CD4-positive, CD25-positive, alpha-beta regulatory T cell (primary cell): ENCODE data around the gene DHRS13. TPM values are rescaled to one million over a fixed set of nuclear protein-coding genes. Genes with fewer than 3 reads are reported as not detected.

ENCODE experiments used
- ATAC-seq, 2 donors: fragments of 150-1000 bp; cut with Tn5 transposase; one replicate each; pipeline ENCODE4 v1.10.0; 2021; ENCODE audit warnings: low read depth in 2 of 2, moderate number of reproducible peaks in 2 of 2, moderate library complexity in 1 of 2
- DNase-seq, 3 donors: peaks; one replicate each; pipeline versions ENCODE4 v3.0.0 to v3.0.0-alpha.2; 2012 to 2022; ENCODE audit warnings: mixed read lengths in 1 of 3
- H3K27ac ChIP-seq: one replicate; pipeline ENCODE4 v1.7.0; 2013; ENCODE audit warnings: mild to moderate bottlenecking, low read length; ENCODE audit not compliant: insufficient read depth, poor library complexity, severe bottlenecking
- H3K27me3 ChIP-seq: one replicate; pipeline ENCODE4 v1.7.0; 2013; ENCODE audit warnings: low read length; ENCODE audit not compliant: control insufficient read depth, insufficient read depth
- H3K36me3 ChIP-seq: one replicate; pipeline ENCODE4 v1.7.0; 2013; ENCODE audit warnings: mild to moderate bottlenecking, low read length, moderate library complexity; ENCODE audit not compliant: control insufficient read depth, insufficient read depth
- H3K4me1 ChIP-seq: 2 replicates; pipeline ENCODE4 v1.7.0; 2013; ENCODE audit warnings: mild to moderate bottlenecking, low read length; ENCODE audit not compliant: insufficient read depth, control insufficient read depth, poor library complexity, severe bottlenecking
- H3K4me3 ChIP-seq: one replicate; pipeline ENCODE4 v1.7.0; 2013; ENCODE audit warnings: low read depth, mild to moderate bottlenecking, low read length, moderate library complexity
- H3K9me3 ChIP-seq, 2 experiments: 1 replicate in 1 of 2; 2 replicates in 1 of 2; pipeline ENCODE4 v1.7.0; 2013; ENCODE audit warnings: low read length in 2 of 2, mild to moderate bottlenecking in 1 of 2, moderate library complexity in 1 of 2; ENCODE audit not compliant: control insufficient read depth in 2 of 2
- H3K27ac Mint-ChIP-seq, 3 donors: one replicate each; pipeline ENCODE4 v1.8.0; 2020 to 2022; ENCODE audit warnings: mild to moderate bottlenecking in 3 of 3, mixed read lengths in 3 of 3, moderate library complexity in 2 of 3
- H3K27me3 Mint-ChIP-seq: one replicate; pipeline ENCODE4 v1.8.0; 2022; ENCODE audit warnings: mild to moderate bottlenecking, mixed read lengths
- H3K36me3 Mint-ChIP-seq: one replicate; pipeline ENCODE4 v1.8.0; 2020; ENCODE audit warnings: mixed read lengths
- H3K4me1 Mint-ChIP-seq, 4 donors: one replicate each; pipeline ENCODE4 v1.8.0; 2020 to 2022; ENCODE audit warnings: mixed read lengths in 4 of 4, mild to moderate bottlenecking in 1 of 4
- H3K4me3 Mint-ChIP-seq, 4 donors: one replicate each; pipeline ENCODE4 v1.8.0; 2020 to 2022; ENCODE audit warnings: mild to moderate bottlenecking in 4 of 4, mixed read lengths in 4 of 4, moderate library complexity in 3 of 4
- H3K9me3 Mint-ChIP-seq, 7 donors: one replicate each; pipeline ENCODE4 v1.8.0; 2020 to 2022; ENCODE audit warnings: mixed read lengths in 7 of 7, mild to moderate bottlenecking in 3 of 7, moderate library complexity in 2 of 7
- polyA plus RNA-seq, 4 donors: library from polyadenylated mRNA; unstranded; fragments of 300-500 nt; fragmentation: Illumina TruSeq; gene quantifications; one replicate each; pipeline ENCODE4 v1.2.3, GENCODE V29; 2021
- total RNA-seq: library from RNA; stranded (reverse); gene quantifications from one replicate; pipeline ENCODE4 v1.2.3, GENCODE V29; 2022

The DHRS13 gene
- total and polyA plus RNA-seq, 5 donors from 2014 or later: 15.0 to 21.1 (median 18.8) TPM

DNA sequence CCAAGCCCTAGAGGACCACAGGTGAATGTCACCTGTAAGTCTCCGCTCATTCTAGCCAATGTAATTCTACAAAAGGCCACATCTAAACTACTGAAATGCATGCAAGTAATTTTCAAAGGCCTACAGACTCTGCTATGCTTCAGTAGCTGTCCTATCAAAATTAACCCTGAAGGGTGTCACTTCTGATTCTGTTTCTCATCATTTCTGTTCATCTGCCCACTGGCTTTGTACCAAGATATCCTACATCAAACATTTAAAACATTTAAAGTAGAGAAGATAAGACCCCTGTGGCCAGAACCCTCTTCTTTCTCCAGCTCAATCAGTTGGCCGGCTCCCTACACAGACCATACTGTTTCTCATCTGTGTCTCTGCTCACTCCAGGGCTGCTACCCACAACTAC is 26.9 kb upstream of the DHRS13 start:
- DNase-seq (no peak), ATAC-seq (no peak)
- H3K27ac Mint-ChIP-seq: peak overlapping the region; percentile 68 to 99 (median 80)
- no peaks in the 10 kb centered on the region for H3K9me3 ChIP-seq
- H3K4me3 ChIP-seq: no peak overlapping the region
- peaks cover 10% of the 10 kb centered on the region for H3K36me3 ChIP-seq
- peaks cover 42% of the 10 kb centered on the region for H3K4me1 ChIP-seq
- peaks cover 30 to 83% (median 61%) of the 10 kb centered on the region in 4 donors for H3K4me1 Mint-ChIP-seq
- no peaks in the 10 kb centered on the region for H3K27me3 ChIP-seq
- peak overlapping the region; percentile 30 for H3K27ac ChIP-seq
- H3K4me3 Mint-ChIP-seq: peak overlapping the region in 2 of 4 donors; percentile 26 to 33
- peaks cover 30% of the 10 kb centered on the region for H3K36me3 Mint-ChIP-seq
- H3K27me3 Mint-ChIP-seq: no peaks in the 10 kb centered on the region
- peaks cover 0 to 3% (median 0%) of the 10 kb centered on the region in 7 donors for H3K9me3 Mint-ChIP-seq

DNA sequence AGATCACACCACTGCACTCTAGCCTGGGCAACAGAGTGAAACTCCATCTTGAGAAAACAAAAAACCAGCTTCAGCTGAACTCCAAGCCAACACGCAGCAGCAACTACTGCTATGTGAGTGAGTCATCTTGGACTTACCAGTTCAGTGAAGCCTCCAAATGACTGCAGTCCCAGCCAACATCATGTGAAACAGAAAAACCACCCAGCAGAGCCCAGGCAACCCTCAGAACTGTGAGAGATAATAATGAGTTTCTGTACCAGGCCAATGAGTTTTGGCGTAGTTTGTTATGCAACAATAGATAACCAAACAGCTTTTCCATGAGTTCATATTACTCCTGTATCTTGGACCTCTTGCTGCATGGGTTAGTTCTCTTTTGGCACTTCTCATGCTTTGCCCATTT is 25.2 kb upstream of the DHRS13 start:
- H3K4me1 ChIP-seq: peaks cover 49% of the 10 kb centered on the region
- H3K4me3 ChIP-seq: no peak overlapping the region
- no peaks in the 10 kb centered on the region for H3K27me3 ChIP-seq
- Mint-ChIP-seq H3K36me3 (peaks cover 35% of the 10 kb centered on the region), H3K27me3 (no peaks in the 10 kb centered on the region), H3K4me1 (peaks cover 18 to 83% (median 56%) of the 10 kb centered on the region in 4 donors), H3K9me3 (peaks cover 0 to 3% (median 0%) of the 10 kb centered on the region in 7 donors), H3K4me3 (peak overlapping the region in 2 of 4 donors; percentile 1 to 41), H3K27ac (peak overlapping the region; percentile 90 to 99 (median 98))
- ATAC-seq (no peak), DNase-seq (peak in 1 of 3 donors; percentile 32)
- H3K27ac ChIP-seq: peak overlapping the region; percentile 96
- H3K36me3 ChIP-seq: peaks cover 23% of the 10 kb centered on the region
- no peaks in the 10 kb centered on the region for H3K9me3 ChIP-seq

DNA sequence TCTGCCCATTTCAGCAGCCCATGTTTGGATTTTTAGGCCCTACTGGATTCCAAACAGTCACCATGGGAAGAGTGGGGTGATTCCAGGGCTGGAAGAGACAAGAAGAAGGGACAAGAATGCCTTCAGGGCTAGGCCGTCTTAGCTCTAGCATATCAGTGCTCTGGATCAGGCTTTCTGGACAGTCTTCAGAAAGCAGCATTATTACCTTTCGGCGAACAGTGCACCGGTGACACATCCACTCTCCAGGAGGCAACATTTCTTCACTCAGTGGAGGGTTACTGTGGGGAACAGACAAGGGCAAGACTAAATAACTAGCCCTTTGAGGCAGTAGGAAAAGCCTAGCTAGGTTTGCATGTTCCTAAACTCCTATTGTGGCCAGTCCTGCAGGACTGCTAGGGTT is 23.9 kb upstream of the DHRS13 start:
- H3K27ac ChIP-seq: peak overlapping the region; percentile 96
- Mint-ChIP-seq H3K9me3 (peaks cover 0 to 3% (median 0%) of the 10 kb centered on the region in 7 donors), H3K36me3 (peaks cover 42% of the 10 kb centered on the region), H3K27ac (peak overlapping the region; percentile 98 to 99 (median 98)), H3K4me3 (peak overlapping the region in 3 of 4 donors; percentile 15 to 62 (median 19)), H3K27me3 (no peaks in the 10 kb centered on the region), H3K4me1 (peaks cover 16 to 75% (median 55%) of the 10 kb centered on the region in 4 donors)
- H3K27me3 ChIP-seq: no peaks in the 10 kb centered on the region
- H3K4me1 ChIP-seq: peaks cover 49% of the 10 kb centered on the region
- H3K36me3 ChIP-seq: peaks cover 35% of the 10 kb centered on the region
- DNase-seq (no peak), ATAC-seq (no peak)
- peak overlapping the region; percentile 65 for H3K4me3 ChIP-seq
- no peaks in the 10 kb centered on the region for H3K9me3 ChIP-seq

DNA sequence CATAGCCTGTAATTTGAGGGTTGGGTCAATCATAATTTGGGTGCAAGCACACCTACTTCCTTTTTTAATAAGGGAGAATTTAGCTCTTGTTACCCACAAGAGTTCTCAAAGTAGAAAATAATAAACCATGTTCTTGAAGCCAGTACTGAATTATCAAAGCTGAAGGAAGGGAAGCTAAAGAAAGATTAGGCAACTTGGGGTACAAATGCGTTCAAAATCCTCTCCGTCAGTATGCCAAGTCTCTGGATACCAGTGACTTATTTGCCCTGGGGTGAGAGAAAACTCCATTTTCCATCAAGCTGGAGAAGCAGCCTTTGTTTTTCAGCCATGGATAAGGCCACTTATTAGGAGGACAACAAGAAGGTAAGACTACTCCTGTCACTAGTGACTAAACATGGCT is 23.5 kb upstream of the DHRS13 start:
- ATAC-seq: no peak
- H3K27me3 ChIP-seq: no peaks in the 10 kb centered on the region
- H3K4me3 ChIP-seq: peak overlapping the region; percentile 65
- no peaks in the 10 kb centered on the region for H3K27me3 Mint-ChIP-seq
- H3K36me3 ChIP-seq: peaks cover 40% of the 10 kb centered on the region
- no peak for DNase-seq
- H3K9me3 ChIP-seq: no peaks in the 10 kb centered on the region
- H3K4me3 Mint-ChIP-seq: peak overlapping the region; percentile 4 to 62 (median 58)
- peak overlapping the region; percentile 96 for H3K27ac ChIP-seq
- peak overlapping the region; percentile 98 to 99 (median 98) for H3K27ac Mint-ChIP-seq
- peaks cover 0 to 3% (median 0%) of the 10 kb centered on the region in 7 donors for H3K9me3 Mint-ChIP-seq
- peaks cover 16 to 73% (median 54%) of the 10 kb centered on the region in 4 donors for H3K4me1 Mint-ChIP-seq
- H3K36me3 Mint-ChIP-seq: peaks cover 46% of the 10 kb centered on the region
- peaks cover 49% of the 10 kb centered on the region for H3K4me1 ChIP-seq

GRCh38 chr17:28925912-28926365 is 23.1 kb upstream of the DHRS13 start:
- ATAC-seq: peak; percentile 90 to 93
- Mint-ChIP-seq H3K27ac (peak overlapping the region; percentile 98 to 99 (median 98)), H3K27me3 (no peaks in the 10 kb centered on the region), H3K9me3 (peaks cover 0 to 3% (median 0%) of the 10 kb centered on the region in 7 donors), H3K4me3 (peak overlapping the region; percentile 4 to 62 (median 58)), H3K36me3 (peaks cover 48% of the 10 kb centered on the region), H3K4me1 (peaks cover 16 to 73% (median 54%) of the 10 kb centered on the region in 4 donors)
- Histone ChIP-seq H3K4me1 (peaks cover 47% of the 10 kb centered on the region), H3K27ac (peak overlapping the region; percentile 96), H3K9me3 (no peaks in the 10 kb centered on the region), H3K4me3 (peak overlapping the region; percentile 65), H3K36me3 (peaks cover 44% of the 10 kb centered on the region), H3K27me3 (no peaks in the 10 kb centered on the region)
- peak; percentile 60 to 89 (median 89) for DNase-seq

GRCh38 chr17:28920201-28920600 is 17.3 kb upstream of the DHRS13 start:
- no peaks in the 10 kb centered on the region for H3K27me3 Mint-ChIP-seq
- H3K36me3 ChIP-seq: peaks cover 90% of the 10 kb centered on the region
- H3K27ac ChIP-seq: no peak overlapping the region
- ATAC-seq: no peak
- peaks cover 9 to 35% (median 26%) of the 10 kb centered on the region in 4 donors for H3K4me1 Mint-ChIP-seq
- H3K9me3 ChIP-seq: no peaks in the 10 kb centered on the region
- peaks cover 64% of the 10 kb centered on the region for H3K36me3 Mint-ChIP-seq
- no peaks in the 10 kb centered on the region for H3K27me3 ChIP-seq
- H3K4me3 ChIP-seq: no peak overlapping the region
- H3K9me3 Mint-ChIP-seq: no peaks in the 10 kb centered on the region
- peak overlapping the region; percentile 23 to 92 (median 46) for H3K27ac Mint-ChIP-seq
- no peak overlapping the region for H3K4me3 Mint-ChIP-seq
- DNase-seq: no peak
- H3K4me1 ChIP-seq: peaks cover 12% of the 10 kb centered on the region

GRCh38 chr17:28918295-28918694 is 15.4 kb upstream of the DHRS13 start:
- Mint-ChIP-seq H3K27ac (peak overlapping the region in 2 of 3 donors; percentile 53 to 55), H3K4me3 (no peak overlapping the region), H3K27me3 (no peaks in the 10 kb centered on the region), H3K36me3 (peaks cover 64% of the 10 kb centered on the region), H3K4me1 (peaks cover 11 to 20% (median 16%) of the 10 kb centered on the region in 4 donors), H3K9me3 (no peaks in the 10 kb centered on the region)
- no peak overlapping the region for H3K4me3 ChIP-seq
- no peaks in the 10 kb centered on the region for H3K4me1 ChIP-seq
- ATAC-seq: no peak
- no peak overlapping the region for H3K27ac ChIP-seq
- DNase-seq: no peak
- no peaks in the 10 kb centered on the region for H3K9me3 ChIP-seq
- peaks cover 91% of the 10 kb centered on the region for H3K36me3 ChIP-seq
- H3K27me3 ChIP-seq: no peaks in the 10 kb centered on the region

DNA sequence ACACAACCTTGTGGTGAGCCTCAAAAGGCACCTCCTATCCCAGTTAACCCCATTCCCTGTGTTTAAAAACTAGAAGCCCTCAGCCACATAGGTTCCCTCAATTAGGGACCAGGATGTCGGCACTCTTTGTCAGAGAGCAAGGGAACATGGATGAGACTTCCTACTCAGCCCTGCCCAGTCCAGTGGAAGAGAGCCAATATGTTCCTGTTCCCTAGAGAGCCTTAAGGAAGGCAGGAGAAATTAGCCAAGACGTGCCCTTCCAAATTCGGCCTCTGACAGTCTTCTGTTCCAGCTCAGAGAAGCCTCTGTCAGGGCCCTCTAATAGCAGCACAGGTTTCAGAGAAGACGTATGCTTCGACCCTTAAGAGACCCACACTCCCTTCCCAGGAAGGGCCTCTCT is 14.6 kb upstream of the DHRS13 start:
- Histone ChIP-seq H3K27me3 (no peaks in the 10 kb centered on the region), H3K27ac (peak overlapping the region; percentile 41), H3K36me3 (peaks cover 92% of the 10 kb centered on the region), H3K9me3 (no peaks in the 10 kb centered on the region), H3K4me1 (no peaks in the 10 kb centered on the region), H3K4me3 (no peak overlapping the region)
- Mint-ChIP-seq H3K27me3 (no peaks in the 10 kb centered on the region), H3K36me3 (peaks cover 63% of the 10 kb centered on the region), H3K9me3 (no peaks in the 10 kb centered on the region), H3K4me1 (peaks cover 11 to 14% (median 11%) of the 10 kb centered on the region in 4 donors), H3K27ac (peak overlapping the region in 2 of 3 donors; percentile 31 to 86), H3K4me3 (no peak overlapping the region)
- ATAC-seq (no peak), DNase-seq (no peak)
